PC-9 (cell line): Measurements from ENCODE around the gene REPS1. TPM values are rescaled to one million over a fixed set of nuclear protein-coding genes. Genes with fewer than 3 reads are reported as not detected.
"Not testable (repeated sequence)": the region's sequence is repeated elsewhere in the genome, so short reads cannot be mapped to it uniquely, and the experiment has no call there.

ENCODE experiments used
- BruUV-seq: library from RNA; stranded (reverse); fragments of 400-500 nt; replicated peaks from 2 replicates; lab custom pipeline; 2021; lab: Mats Ljungman, UMichigan
- CTCF ChIA-PET: fragments of 300-600 bp; sonication (Branson Sonifier 250); formaldehyde crosslinking; loops from one replicate; lab custom pipeline; 2022; ENCODE audit warnings: antibody characterized with exemption; lab: Charles Lee
- POLR2A ChIA-PET: fragments of 300-600 bp; sonication (Branson Sonifier 250); formaldehyde crosslinking; loops from one replicate; lab custom pipeline; 2022; ENCODE audit warnings: antibody characterized with exemption; ENCODE audit not compliant: unreplicated experiment; lab: Charles Lee
- DNase-seq, 2 experiments: peaks; one replicate each; pipeline versions ENCODE4 v3.0.0 to v3.0.0-alpha.2; 2015 to 2022; ENCODE audit warnings: mixed read lengths in 1 of 2
- H2AFZ ChIP-seq: fragments of 200-600 bp; sonication (generic); 2 replicates; pipeline ENCODE4 v1.8.1; 2017; ENCODE audit warnings: antibody characterized with exemption
- H3F3A ChIP-seq: fragments of 200-600 bp; sonication (generic); 2 replicates; pipeline ENCODE4 v1.8.1; 2017; ENCODE audit warnings: antibody characterized with exemption, mild to moderate bottlenecking, low read depth; ENCODE audit not compliant: insufficient read depth
- H3K27ac ChIP-seq: fragments of 200-600 bp; sonication (generic); 2 replicates; pipeline ENCODE4 v1.6.1; 2016; ENCODE audit warnings: mixed run types
- H3K27me3 ChIP-seq: fragments of 200-600 bp; sonication (generic); 2 replicates; pipeline ENCODE4 v1.6.1; 2016; ENCODE audit warnings: low read depth, mixed run types; ENCODE audit not compliant: insufficient read depth
- H3K36me3 ChIP-seq: fragments of 200-600 bp; sonication (generic); 2 replicates; pipeline ENCODE4 v1.6.1; 2016; ENCODE audit warnings: low read depth, mixed run types
- H3K4me1 ChIP-seq: fragments of 200-600 bp; sonication (generic); replicated peaks from 2 replicates; pipeline ENCODE4 v1.6.1; 2016; ENCODE audit warnings: mixed run types; ENCODE audit not compliant: insufficient read depth
- H3K4me2 ChIP-seq: fragments of 200-600 bp; sonication (generic); 2 replicates; pipeline ENCODE4 v1.6.1; 2017; ENCODE audit warnings: mixed run types
- H3K4me3 ChIP-seq: fragments of 200-600 bp; sonication (generic); 2 replicates; pipeline ENCODE4 v1.6.1; 2016; ENCODE audit warnings: mixed run types
- H3K79me2 ChIP-seq: fragments of 200-600 bp; sonication (generic); 2 replicates; pipeline ENCODE4 v1.6.1; 2017; ENCODE audit warnings: low read depth, mixed run types
- H3K9me2 ChIP-seq: fragments of 200-600 bp; sonication (generic); 2 replicates; pipeline ENCODE4 v1.8.1; 2017; ENCODE audit warnings: mild to moderate bottlenecking; ENCODE audit not compliant: insufficient read depth
- H3K9me3 ChIP-seq: fragments of 200-600 bp; sonication (generic); 2 replicates; pipeline ENCODE4 v1.8.1; 2016; ENCODE audit warnings: low read depth; ENCODE audit not compliant: insufficient read depth
- H4K20me1 ChIP-seq: fragments of 200-600 bp; sonication (generic); 2 replicates; pipeline ENCODE4 v1.8.1; 2017; ENCODE audit not compliant: insufficient read depth
- EZH2 ChIP-seq: fragments of 200-600 bp; sonication (generic); IDR thresholded peaks from 2 replicates; pipeline ENCODE4 v1.8.0; 2017; ENCODE audit warnings: antibody characterized with exemption, low read depth
- intact Hi-C: fragments of 100-400 bp; cut with micrococcal nuclease; formaldehyde crosslinking; loops from one replicate; pipeline ENCODE4 v1.10.0; 2022; ENCODE audit not compliant: unreplicated experiment
- total RNA-seq: library from RNA; stranded (reverse); gene quantifications from 2 replicates; pipeline ENCODE4 v1.2.3, GENCODE V29; 2021
- TF ChIP-seq, protein P1 (sequence below): fragments of 200-600 bp; sonication (generic); conservative IDR thresholded peaks from 2 replicates; pipeline ENCODE4 v1.6.1; 2017; ENCODE audit warnings: mixed run types, antibody characterized with exemption, mild to moderate bottlenecking, moderate library complexity

Gene REPS1
- total RNA-seq, 1 experiment from 2014 or later: 39.6 TPM

DNA sequence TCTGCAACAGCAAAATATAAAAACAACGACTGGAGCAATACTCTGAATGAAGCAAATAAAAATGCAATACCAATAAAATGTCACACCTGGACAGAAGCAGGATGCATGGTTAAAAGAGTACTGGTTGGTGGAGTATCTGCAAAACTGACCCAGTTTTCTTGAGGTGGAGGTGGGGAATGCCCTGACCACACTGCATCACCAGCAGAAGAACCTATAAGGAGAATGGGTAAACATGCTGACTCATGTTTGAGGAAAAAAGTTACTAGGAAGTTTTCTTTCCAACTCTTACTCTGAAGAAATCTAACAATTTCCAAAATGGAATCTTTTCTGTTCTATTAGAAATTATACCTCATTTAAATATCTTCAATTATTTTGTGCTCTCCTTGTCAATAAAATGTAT, 43.6 kb downstream of the REPS1 start:
- no peaks in the 10 kb centered on the region for H3K9me2 ChIP-seq
- H3K9me3 ChIP-seq: peaks cover 9% of the 10 kb centered on the region; the same call in 1 of the 2 replicates
- H4K20me1 ChIP-seq: no peaks in the 10 kb centered on the region
- DNase-seq: peak; percentile 9 to 64
- no peak overlapping the region for H3K4me3 ChIP-seq
- CTCF ChIA-PET: no interaction called here
- H3K79me2 ChIP-seq: peaks cover 22% of the 10 kb centered on the region
- H3F3A ChIP-seq: peaks cover 12% of the 10 kb centered on the region; the same call in 1 of the 2 replicates
- intact Hi-C loops: no loop called here
- no peak overlapping the region for H2AFZ ChIP-seq
- peaks cover 42% of the 10 kb centered on the region for H3K36me3 ChIP-seq
- BruUV-seq: no TSS peak
- POLR2A ChIA-PET: no interaction called here
- peak overlapping the region; percentile 70 for H3K27ac ChIP-seq
- H3K4me1 ChIP-seq: peaks cover 24% of the 10 kb centered on the region
- no peaks in the 10 kb centered on the region for H3K27me3 ChIP-seq
- TF ChIP-seq EZH2: no peak
- TF ChIP-seq, protein P1, sequence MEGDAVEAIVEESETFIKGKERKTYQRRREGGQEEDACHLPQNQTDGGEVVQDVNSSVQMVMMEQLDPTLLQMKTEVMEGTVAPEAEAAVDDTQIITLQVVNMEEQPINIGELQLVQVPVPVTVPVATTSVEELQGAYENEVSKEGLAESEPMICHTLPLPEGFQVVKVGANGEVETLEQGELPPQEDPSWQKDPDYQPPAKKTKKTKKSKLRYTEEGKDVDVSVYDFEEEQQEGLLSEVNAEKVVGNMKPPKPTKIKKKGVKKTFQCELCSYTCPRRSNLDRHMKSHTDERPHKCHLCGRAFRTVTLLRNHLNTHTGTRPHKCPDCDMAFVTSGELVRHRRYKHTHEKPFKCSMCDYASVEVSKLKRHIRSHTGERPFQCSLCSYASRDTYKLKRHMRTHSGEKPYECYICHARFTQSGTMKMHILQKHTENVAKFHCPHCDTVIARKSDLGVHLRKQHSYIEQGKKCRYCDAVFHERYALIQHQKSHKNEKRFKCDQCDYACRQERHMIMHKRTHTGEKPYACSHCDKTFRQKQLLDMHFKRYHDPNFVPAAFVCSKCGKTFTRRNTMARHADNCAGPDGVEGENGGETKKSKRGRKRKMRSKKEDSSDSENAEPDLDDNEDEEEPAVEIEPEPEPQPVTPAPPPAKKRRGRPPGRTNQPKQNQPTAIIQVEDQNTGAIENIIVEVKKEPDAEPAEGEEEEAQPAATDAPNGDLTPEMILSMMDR: no peak
- H3K4me2 ChIP-seq: peak overlapping the region; percentile 21

DNA sequence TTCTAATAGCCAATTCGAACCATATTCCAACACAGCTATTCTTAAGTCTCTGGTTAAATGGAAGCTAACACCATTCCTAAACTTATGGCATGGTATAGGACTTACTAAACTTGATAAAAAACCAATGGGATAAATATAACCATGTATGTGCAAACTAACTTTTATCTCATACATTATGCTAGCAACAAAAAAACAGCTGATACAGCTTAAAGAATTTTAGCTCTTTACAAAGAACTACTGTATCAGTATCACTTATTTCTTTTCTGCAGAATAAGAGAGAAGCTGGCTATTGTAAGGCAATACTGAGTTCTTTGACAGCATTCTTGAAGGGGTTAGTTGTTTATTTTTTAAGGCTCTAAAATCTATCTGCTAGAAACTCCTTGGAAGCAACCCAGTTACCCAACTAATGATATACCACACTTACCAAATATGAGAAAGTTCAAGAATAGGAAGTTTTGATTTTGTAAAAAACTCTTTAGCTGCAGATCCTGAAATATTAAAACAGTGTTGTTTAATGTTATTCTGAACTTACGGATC, 44.9 kb downstream of the REPS1 start:
- no peak for DNase-seq
- Histone ChIP-seq H3K4me3 (no peak overlapping the region), H3K27ac (no peak overlapping the region), H3K79me2 (peaks cover 9% of the 10 kb centered on the region), H3K4me1 (peaks cover 17% of the 10 kb centered on the region), H3F3A (peaks cover 10% of the 10 kb centered on the region; the same call in 1 of the 2 replicates), H2AFZ (no peak overlapping the region), H3K4me2 (no peak overlapping the region), H3K36me3 (peaks cover 46% of the 10 kb centered on the region), H3K27me3 (no peaks in the 10 kb centered on the region), H3K9me3 (peaks cover 9% of the 10 kb centered on the region; the same call in 1 of the 2 replicates), H4K20me1 (no peaks in the 10 kb centered on the region), H3K9me2 (no peaks in the 10 kb centered on the region)
- ChIA-PET CTCF (no interaction called here), POLR2A (interaction anchor here (0.6 kb wide), 2 partner anchors 19 to 581 kb away, joined by 3 to 4 read pairs; no protein-coding TSS in a partner anchor)
- intact Hi-C loops: no loop called here
- TF ChIP-seq, protein P1: no peak
- no peak for TF ChIP-seq EZH2
- no TSS peak for BruUV-seq

DNA sequence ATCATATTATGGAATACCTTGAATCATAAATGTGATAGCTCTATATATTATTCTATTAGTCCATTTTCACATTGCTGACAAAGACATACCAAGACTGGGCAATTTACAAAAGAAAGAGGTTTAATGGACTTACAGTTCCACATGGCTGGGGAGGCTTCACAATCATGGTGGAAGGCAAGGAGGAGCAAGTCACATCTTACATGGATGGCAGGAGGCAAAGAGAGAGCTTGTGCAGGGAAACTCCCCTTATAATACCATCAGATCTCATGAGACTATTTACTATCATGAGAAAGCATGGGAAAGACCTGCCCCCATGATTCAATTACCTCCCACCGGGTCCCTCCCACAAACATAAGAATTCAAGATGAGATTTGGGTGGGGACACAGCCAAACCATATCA, 51.2 kb downstream of the REPS1 start:
- H3K4me3 ChIP-seq, H3K9me3 ChIP-seq, H3K27me3 ChIP-seq, H3K9me2 ChIP-seq, H2AFZ ChIP-seq, POLR2A ChIA-PET, H3K27ac ChIP-seq, CTCF ChIA-PET, H4K20me1 ChIP-seq, H3K79me2 ChIP-seq, H3K4me1 ChIP-seq, BruUV-seq, intact Hi-C loops, H3K4me2 ChIP-seq, DNase-seq, H3F3A ChIP-seq: not testable (repeated sequence)
- H3K36me3 ChIP-seq: peaks cover 16% of the 10 kb centered on the region
